ENCODE measurements around the gene FADS3. TPM values are rescaled to one million over a fixed set of nuclear protein-coding genes. Genes with fewer than 3 reads are reported as not detected.

FADS3 gene
- total RNA-seq, 1 donor from 2014 or later: 68.5 TPM

GRCh38 chr11:61917334-61918109, 26.2 kb upstream of the FADS3 start, which contains the start of gene RAB3IL1:
TSS of gene RAB3IL1 (minus strand) at chr11:61917566. CDS start at chr11:61917367, 199 bp downstream.
- intact Hi-C loops (cut with DNase I): no loop called here
- Histone ChIP-seq H3K4me1 (peaks cover 12% of the 10 kb centered on the region), H3K27me3 (peaks cover 5% of the 10 kb centered on the region), H3K27ac (peak within 1 kb of the TSS; percentile 58), H3K36me3 (no peaks in the 10 kb centered on the region), H3K4me3 (peak within 1 kb of the TSS; percentile 57), H3K9me3 (no peaks in the 10 kb centered on the region)
- TF ChIP-seq CTCF (IDR thresholded peaks at IDR 0.05): no peak
- peak; percentile 82 for ATAC-seq
- DNase-seq: peak; percentile 77

DNA sequence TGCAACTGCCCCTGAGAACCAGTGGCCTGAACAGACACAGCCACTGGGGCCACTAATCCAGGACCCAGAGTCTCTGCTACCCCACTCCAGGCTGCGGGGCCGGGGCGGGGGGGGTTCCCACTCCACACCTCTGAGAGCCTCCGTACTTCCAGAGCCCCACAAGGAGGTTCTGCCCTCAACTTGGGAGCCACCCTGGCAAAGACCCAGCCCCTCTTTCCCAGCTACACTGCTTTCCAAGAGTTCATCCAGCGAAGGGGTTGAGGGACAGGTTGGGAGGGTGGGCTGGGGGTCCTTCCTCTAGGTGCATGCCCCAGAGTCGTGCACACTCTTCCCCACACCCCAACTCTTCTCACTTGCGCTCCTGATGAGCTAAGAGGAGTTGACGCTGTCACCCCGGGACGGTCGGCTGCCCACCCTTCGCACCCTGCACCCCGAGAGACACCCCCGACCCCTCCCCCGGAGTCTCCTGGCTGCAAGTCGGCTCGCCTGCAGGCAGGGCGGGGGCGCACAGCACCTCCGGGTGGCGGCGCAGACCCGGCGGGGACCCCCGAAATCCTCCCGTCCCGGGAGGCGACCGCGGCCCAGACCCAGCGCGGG, 25.5 kb upstream of the FADS3 start:
- DNase-seq (no peak), ATAC-seq (no peak)
- Histone ChIP-seq H3K36me3 (no peaks in the 10 kb centered on the region), H3K27ac (peak overlapping the region; percentile 47), H3K27me3 (peaks cover 5% of the 10 kb centered on the region), H3K4me3 (peak overlapping the region; percentile 57), H3K9me3 (no peaks in the 10 kb centered on the region), H3K4me1 (peaks cover 14% of the 10 kb centered on the region)
- intact Hi-C loops (cut with DNase I): no loop called here
- TF ChIP-seq CTCF (IDR thresholded peaks at IDR 0.05): no peak

DNA sequence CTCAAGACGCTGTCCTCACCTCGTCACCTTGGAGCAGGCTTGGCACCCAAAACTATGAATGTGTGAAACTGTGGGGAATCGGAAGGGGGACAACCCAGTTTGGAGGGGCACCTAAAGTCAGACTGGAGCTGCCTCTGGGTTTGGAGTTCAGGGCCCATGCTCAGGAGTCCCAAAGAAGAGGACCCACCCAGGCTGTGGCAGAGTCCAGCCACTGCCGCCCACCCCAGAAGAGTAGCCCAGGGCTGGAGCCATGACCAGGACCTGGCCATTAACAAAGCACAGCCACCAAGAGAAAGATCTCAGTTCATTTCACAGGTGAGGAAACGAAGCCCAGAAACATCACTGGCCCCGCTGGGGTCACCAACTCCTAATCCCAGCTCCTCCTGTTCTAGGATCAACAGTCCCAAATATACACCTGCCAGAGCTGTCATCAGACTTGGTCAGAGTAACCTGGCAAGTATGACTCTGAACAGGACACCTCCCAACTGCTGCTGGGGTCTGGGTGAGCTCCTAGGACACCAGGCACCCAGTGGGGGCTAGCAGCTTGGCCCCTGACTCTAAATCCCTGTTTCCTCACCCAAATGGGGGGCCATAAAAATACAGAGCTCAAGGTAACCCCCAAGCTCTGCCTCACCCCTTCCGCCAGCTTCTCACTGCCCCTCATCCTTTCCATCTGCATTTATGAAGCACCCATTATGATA, 23.3 kb upstream of the FADS3 start:
- peaks cover 16% of the 10 kb centered on the region for H3K4me1 ChIP-seq
- no peak for DNase-seq

DNA sequence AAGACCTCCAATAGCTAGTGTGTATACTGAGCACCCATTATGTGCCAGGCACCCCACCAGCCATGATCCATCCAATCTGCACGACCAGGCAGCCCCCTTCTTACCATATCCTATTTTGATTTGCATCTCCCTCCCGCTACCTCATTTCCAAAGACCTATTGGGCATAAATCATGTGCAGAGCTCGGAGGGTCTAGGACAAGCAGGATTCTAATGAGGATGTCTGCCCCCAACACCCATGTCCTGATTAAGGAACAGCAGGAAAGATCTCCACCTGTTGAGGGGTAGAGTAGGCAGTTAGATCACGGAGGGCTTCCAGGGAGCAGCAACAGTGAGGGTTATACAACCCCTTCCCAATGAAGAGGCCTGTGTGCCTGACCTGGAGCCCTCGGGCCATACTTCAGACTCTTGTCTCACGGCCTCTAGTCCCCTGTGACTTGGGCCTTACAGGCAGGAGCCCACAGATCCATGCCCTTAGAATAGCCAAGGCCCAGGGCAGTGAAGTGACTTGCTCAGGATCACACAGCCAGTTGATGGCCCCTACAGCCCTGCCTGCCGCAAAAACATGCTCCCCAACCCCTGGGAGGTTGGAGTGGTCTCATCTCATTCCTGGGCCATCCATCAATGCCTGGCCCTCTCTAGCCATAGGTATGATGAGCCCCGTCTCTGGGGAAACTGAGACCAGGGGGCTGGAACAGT, 22.5 kb upstream of the FADS3 start:
- Histone ChIP-seq H3K4me3 (no peak overlapping the region), H3K9me3 (no peaks in the 10 kb centered on the region), H3K4me1 (peaks cover 14% of the 10 kb centered on the region), H3K27me3 (peaks cover 5% of the 10 kb centered on the region), H3K27ac (no peak overlapping the region), H3K36me3 (no peaks in the 10 kb centered on the region)
- no peak for TF ChIP-seq CTCF (IDR thresholded peaks at IDR 0.05)
- ATAC-seq (no peak), DNase-seq (peak; percentile 36)
- intact Hi-C loops (cut with DNase I): no loop called here

More for the DNA sequence above, 23.3 kb upstream of the FADS3 start:
- no peaks in the 10 kb centered on the region for H3K36me3 ChIP-seq
- no peak for ATAC-seq
- no peak for TF ChIP-seq CTCF (IDR thresholded peaks at IDR 0.05)
- no peak overlapping the region for H3K4me3 ChIP-seq
- no peaks in the 10 kb centered on the region for H3K9me3 ChIP-seq
- no peak overlapping the region for H3K27ac ChIP-seq
- intact Hi-C loops (cut with DNase I): no loop called here
- H3K27me3 ChIP-seq: peaks cover 5% of the 10 kb centered on the region

GRCh38 chr11:61912991-61913698, 21.8 kb upstream of the FADS3 start:
- Histone ChIP-seq H3K27me3 (no peaks in the 10 kb centered on the region), H3K4me1 (peaks cover 7% of the 10 kb centered on the region), H3K4me3 (no peak overlapping the region), H3K9me3 (no peaks in the 10 kb centered on the region), H3K27ac (no peak overlapping the region), H3K36me3 (no peaks in the 10 kb centered on the region)
- ATAC-seq (no peak), DNase-seq (peak; percentile 54)
- TF ChIP-seq CTCF (IDR thresholded peaks at IDR 0.05): no peak
- intact Hi-C loops (cut with DNase I): no loop called here

All from upper lobe of right lung (tissue), 1 donor.